HL-60 (cell line): Measurements from ENCODE around the gene CPA2.
"Not testable (repeated sequence)": the region's sequence is repeated elsewhere in the genome, so short reads cannot be mapped to it uniquely, and the experiment has no call there.

Experiments used
- DNase-seq, 2 experiments: peaks; one replicate each; pipeline ENCODE4 v3.0.0-alpha.2; 2010 to 2020; ENCODE audit warnings: low read depth in 1 of 2, low spot score in 1 of 2
- H3K27ac ChIP-seq: fragments of 250-450 bp; sonication (Bioruptor Pico); replicated peaks from 2 replicates; pipeline ENCODE4 v1.5.1; 2020; ENCODE audit warnings: mild to moderate bottlenecking, moderate library complexity
- H3K27me3 ChIP-seq: fragments of 250-450 bp; sonication (Bioruptor Pico); 2 replicates; pipeline ENCODE4 v1.5.1; 2021; ENCODE audit warnings: mild to moderate bottlenecking, moderate library complexity; ENCODE audit not compliant: insufficient read depth, poor library complexity, severe bottlenecking
- H3K4me3 ChIP-seq: replicated peaks from 2 replicates; pipeline ENCODE4 v1.5.1; 2011; ENCODE audit warnings: mild to moderate bottlenecking, control low read depth, low read length; ENCODE audit not compliant: insufficient read depth
- CTCF ChIP-seq: IDR thresholded peaks from one replicate; pipeline ENCODE4 v1.5.1; 2011; ENCODE audit warnings: low read length, control low read depth, inconsistent platforms; ENCODE audit not compliant: insufficient read depth
- GABPA ChIP-seq: IDR thresholded peaks from 2 replicates; pipeline ENCODE4 v1.6.1; 2012; ENCODE audit warnings: low read depth
- POLR2AphosphoS5 ChIP-seq: IDR thresholded peaks from 2 replicates; pipeline ENCODE4 v1.6.1; 2012; ENCODE audit warnings: low read depth
- SPI1 ChIP-seq: IDR thresholded peaks from 2 replicates; pipeline ENCODE4 v1.6.1; 2012; ENCODE audit warnings: low read depth, mild to moderate bottlenecking, borderline replicate concordance
- TF ChIP-seq, protein P1 (sequence below): IDR thresholded peaks from 2 replicates; pipeline ENCODE4 v1.6.1; 2012; ENCODE audit warnings: low read depth; ENCODE audit not compliant: insufficient replicate concordance

CPA2 gene

GRCh38 chr7:130242198-130243014 lies 24.3 kb upstream of the CPA2 start:
- peak; percentile 4 to 47 for DNase-seq
- no peak overlapping the region for H3K4me3 ChIP-seq
- no peaks in the 10 kb centered on the region for H3K27me3 ChIP-seq
- no peak overlapping the region for H3K27ac ChIP-seq
- TF ChIP-seq CTCF = peak; percentile 77
- TF ChIP-seq SPI1 = no peak
- TF ChIP-seq GABPA = no peak

- H3K4me3 ChIP-seq, DNase-seq, H3K27me3 ChIP-seq, H3K27ac ChIP-seq: not testable (repeated sequence)
These were observed 23.2 kb upstream of the CPA2 start for GRCh38 chr7:130243486-130243885.

GRCh38 chr7:130246491-130246890 lies 20.2 kb upstream of the CPA2 start:
- not testable (repeated sequence) for H3K4me3 ChIP-seq, DNase-seq, H3K27ac ChIP-seq, H3K27me3 ChIP-seq

- DNase-seq, H3K27ac ChIP-seq, H3K4me3 ChIP-seq, H3K27me3 ChIP-seq: not testable (repeated sequence)
These were observed 17.8 kb upstream of the CPA2 start for GRCh38 chr7:130248842-130249241.

- not testable (repeated sequence) for H3K27me3 ChIP-seq, H3K27ac ChIP-seq, DNase-seq, H3K4me3 ChIP-seq
These were observed 17.0 kb upstream of the CPA2 start for GRCh38 chr7:130249626-130250025.

- no peak for TF ChIP-seq CTCF
- TF ChIP-seq SPI1 = no peak
- no peak for TF ChIP-seq GABPA
- TF ChIP-seq, protein P1, sequence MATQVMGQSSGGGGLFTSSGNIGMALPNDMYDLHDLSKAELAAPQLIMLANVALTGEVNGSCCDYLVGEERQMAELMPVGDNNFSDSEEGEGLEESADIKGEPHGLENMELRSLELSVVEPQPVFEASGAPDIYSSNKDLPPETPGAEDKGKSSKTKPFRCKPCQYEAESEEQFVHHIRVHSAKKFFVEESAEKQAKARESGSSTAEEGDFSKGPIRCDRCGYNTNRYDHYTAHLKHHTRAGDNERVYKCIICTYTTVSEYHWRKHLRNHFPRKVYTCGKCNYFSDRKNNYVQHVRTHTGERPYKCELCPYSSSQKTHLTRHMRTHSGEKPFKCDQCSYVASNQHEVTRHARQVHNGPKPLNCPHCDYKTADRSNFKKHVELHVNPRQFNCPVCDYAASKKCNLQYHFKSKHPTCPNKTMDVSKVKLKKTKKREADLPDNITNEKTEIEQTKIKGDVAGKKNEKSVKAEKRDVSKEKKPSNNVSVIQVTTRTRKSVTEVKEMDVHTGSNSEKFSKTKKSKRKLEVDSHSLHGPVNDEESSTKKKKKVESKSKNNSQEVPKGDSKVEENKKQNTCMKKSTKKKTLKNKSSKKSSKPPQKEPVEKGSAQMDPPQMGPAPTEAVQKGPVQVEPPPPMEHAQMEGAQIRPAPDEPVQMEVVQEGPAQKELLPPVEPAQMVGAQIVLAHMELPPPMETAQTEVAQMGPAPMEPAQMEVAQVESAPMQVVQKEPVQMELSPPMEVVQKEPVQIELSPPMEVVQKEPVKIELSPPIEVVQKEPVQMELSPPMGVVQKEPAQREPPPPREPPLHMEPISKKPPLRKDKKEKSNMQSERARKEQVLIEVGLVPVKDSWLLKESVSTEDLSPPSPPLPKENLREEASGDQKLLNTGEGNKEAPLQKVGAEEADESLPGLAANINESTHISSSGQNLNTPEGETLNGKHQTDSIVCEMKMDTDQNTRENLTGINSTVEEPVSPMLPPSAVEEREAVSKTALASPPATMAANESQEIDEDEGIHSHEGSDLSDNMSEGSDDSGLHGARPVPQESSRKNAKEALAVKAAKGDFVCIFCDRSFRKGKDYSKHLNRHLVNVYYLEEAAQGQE = no peak
- no peak for TF ChIP-seq POLR2AphosphoS5
- no peak overlapping the region for H3K4me3 ChIP-seq
- no peak overlapping the region for H3K27ac ChIP-seq
- DNase-seq = no peak
- H3K27me3 ChIP-seq = no peaks in the 10 kb centered on the region
These were observed 12.1 kb upstream of the CPA2 start for GRCh38 chr7:130254555-130254954.

DNA sequence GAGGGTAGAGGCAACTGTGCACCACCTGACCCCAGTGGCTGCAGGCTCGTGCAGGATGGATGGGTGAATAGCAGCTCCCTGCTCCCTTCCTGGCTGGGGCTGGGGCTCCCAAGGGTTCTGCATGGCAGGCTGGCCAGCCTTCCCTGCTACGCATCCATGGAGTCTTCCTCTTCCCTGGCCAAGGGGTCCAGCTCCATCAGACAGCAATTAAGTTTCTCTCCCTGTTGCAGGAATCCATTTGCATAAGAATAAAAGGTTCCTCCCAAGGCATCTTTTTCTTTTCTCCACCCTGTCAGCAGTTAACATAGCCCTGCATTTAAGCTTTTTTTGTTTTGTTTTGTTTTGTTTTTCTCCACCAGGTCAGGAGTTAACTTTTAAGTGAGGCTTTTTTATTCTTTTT lies 10.0 kb upstream of the CPA2 start:
- H3K4me3 ChIP-seq = no peak overlapping the region
- H3K27ac ChIP-seq = no peak overlapping the region
- no peaks in the 10 kb centered on the region for H3K27me3 ChIP-seq
- DNase-seq = no peak
- no peak for TF ChIP-seq SPI1
- no peak for TF ChIP-seq POLR2AphosphoS5
- TF ChIP-seq CTCF = no peak
- no peak for TF ChIP-seq GABPA
- TF ChIP-seq, protein P1 = no peak
